Activated effector memory CD4-positive, alpha-beta T cell treated with anti-CD3 and anti-CD28 coated beads, Interleukin-2, amount 50 U/mL, for 16 hours (primary cell): ENCODE results near the gene POLE.
"Not testable (repeated sequence)": the region's sequence is repeated elsewhere in the genome, so short reads cannot be mapped to it uniquely, and the experiment has no call there.

ENCODE experiments used
- DNase-seq: peaks from one replicate; pipeline ENCODE4 v3.0.0-alpha.2; 2020

POLE gene

GRCh38 chr12:132608231-132609171 is 78.6 kb downstream of the POLE start:
- no peak for DNase-seq

DNA sequence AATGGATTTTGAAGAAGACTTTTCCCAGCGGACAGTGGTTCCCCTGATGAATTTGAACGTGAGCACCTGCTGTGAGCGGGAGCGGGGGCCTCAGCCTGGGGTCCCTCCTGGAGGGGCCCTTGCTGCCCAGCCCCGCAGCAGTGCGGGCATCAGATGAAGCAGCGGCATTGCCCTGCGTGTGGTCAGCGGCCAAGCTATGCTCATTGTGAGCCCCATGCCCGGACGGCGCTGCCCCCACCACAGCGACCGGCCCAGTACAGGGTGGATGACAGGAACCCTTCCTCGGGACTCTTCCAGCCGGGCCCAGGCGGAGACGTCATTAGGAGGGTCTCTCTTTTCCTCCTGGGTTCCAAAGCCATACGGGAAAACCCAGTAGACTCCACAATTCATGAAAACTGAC is 80.2 kb downstream of the POLE start:
- no peak for DNase-seq

DNA sequence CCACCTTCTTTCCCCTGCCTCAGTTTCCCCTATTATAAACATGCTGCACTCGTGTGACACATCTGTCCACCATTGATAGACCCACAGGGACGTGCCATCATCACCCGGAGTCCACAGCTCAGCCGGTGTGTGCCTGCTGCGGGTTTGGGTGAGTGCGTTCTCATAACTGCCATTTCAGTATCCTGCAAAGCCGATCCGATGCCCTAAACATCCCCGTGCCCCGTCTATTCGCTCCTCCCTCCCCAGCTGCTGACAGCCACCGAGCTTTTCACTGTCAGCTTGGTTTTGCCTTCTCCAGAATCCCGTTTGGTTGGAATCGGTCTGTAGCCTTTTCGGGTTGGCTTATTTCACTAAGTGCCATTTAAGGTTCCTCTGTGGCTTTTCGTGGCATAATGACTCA is 80.7 kb downstream of the POLE start:
- DNase-seq: no peak

- no peak for DNase-seq
Observed at GRCh38 chr12:132605892-132606291, 81.2 kb downstream of the POLE start.

DNA sequence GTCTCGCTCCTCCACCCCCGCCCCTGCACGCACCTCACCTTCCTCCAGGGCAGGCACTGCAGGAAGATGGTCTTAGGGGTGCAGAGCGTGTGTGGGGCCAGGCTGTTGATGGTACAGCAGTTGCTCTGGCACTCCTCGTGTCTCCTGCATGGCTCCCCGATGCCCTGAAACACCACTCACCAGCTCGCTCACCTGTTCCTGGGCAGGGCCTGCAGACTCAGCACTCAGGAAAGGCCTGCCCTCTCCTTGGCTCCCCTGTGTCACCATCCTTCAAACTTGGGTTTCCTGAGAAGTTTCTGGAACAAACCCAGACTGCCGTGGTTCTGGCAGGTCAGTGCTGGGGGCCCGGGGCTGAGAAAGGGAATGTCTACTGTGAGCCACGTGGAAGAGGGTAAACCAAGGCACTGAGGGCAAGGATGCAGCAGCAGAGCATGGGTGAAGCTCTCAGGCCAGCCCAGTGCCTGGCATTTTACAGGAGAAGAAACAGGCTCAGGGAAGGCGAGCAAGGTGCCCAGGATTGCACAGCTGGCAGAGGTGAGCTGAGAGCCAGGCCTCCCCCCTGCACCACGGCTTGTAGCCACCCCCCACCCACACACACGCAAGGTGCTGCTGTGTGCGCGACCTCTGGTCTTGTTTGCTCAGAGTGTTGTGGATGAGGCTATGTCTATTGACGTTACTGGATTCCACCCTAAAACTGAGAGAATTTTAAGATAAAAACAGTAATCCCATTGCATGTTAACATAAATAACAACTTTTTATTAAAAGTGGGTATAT is 82.3 kb downstream of the POLE start:
- DNase-seq: no peak

GRCh38 chr12:132604151-132604618 is 83.0 kb downstream of the POLE start:
- DNase-seq: no peak

DNA sequence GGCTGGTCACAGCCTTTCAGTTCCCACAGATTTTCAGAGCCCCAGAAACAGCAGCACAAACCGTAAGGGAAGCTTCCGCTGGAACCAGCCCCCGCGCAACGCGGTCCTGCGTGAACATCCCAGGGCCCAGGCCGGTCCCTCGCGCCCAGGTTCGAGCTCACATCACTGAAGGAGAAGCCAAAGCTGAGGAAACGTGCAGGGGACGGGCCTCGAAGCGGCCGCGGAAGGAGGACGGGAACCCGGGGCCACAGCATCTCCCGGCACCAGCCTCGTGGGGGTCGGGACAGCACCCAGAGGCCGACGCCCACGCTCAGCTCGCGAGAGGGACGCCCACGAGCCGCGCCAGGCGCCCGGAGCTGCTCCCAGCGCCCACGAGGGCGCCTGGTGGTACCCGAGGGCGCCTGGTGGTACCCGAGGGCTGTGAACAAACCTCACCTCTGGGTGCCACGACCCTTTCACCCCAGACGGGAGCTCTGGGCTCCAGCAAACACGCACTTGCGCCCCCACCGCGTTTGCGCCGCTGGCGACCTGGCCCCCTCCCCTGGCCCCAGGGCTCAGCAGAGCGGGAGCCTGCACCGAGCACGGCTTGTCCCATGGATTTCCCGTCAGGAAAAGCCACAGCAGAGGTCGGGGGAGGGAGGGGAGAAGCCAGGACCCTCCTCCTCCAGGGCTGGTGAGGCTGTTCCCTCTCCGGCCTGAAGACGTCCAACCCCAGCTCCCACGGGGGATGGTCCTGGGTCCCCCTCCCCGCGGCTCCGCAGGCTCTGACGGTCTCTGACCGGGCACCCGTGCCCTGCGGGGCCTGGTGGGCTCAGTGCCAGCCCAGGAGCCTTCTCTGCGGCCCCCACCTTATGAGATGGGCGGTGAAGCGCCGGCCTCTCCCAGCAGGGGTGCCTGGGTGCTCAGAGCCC is 83.6 kb downstream of the POLE start:
- no peak for DNase-seq

DNA sequence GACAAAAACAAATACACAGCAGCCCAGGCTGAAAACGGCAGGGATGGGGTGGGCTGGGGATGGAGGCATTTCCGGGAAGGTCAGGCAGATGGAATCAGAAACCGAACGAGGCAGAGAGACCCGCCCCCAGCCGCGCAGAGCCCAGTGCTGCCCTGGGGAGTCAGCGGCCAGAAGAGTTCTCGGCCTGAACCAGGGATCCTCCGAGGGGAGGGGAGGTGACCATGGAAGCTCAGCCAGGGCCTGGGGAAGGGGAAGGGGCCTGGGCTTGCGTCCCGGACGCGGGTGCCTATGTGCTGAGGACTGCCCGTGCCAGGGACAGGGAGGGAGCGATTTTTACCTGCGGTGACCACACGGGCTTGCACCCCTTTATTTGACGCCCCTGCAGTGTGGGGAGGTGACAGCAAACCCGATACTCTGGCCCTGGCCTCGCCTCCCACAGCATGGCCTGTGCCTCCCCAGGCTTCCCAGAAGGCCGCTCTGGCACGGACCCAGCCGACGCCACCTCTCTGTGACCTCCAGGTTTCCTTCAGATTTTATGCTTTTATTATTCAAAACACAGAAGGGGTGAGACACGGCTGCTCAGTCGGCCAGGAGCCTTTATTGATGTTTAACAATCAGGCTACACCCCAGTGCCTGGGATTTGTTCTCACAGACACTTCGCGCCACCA is 84.4 kb downstream of the POLE start:
- no peak for DNase-seq

DNA sequence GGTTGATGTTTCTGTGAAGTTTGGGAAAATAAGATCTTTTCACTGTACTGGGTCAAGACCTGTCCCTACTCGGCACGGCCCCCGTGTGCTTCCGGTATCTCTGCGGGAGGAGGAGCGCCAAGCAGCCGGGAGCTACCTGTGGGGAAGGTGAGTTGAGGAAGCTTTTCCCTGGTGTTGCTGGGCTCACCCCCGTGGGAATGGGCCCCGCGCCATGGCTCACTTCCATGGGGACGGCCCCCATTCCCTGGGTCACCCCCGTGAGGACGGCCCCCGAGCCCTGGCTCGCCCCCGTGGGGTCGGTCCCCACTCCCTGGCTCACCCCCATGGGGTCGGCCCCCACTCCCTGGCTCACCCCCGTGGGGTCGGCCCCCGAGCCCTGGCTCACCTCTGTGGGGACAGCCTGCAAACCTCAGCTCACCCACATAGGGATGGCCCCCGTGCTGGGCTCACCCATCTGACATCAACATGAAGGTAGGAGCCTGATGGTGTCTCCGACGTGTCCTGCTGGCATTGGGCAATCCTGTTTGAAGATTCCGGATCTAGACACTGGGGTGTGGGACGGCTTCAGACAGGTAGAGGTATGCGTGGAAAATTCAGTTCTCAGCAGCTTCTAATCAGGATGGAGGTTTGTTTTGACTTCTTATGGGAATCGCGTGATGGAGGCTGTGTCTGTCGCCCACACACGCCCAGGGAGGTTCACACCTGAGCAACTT is 85.8 kb downstream of the POLE start:
- no peak for DNase-seq

DNA sequence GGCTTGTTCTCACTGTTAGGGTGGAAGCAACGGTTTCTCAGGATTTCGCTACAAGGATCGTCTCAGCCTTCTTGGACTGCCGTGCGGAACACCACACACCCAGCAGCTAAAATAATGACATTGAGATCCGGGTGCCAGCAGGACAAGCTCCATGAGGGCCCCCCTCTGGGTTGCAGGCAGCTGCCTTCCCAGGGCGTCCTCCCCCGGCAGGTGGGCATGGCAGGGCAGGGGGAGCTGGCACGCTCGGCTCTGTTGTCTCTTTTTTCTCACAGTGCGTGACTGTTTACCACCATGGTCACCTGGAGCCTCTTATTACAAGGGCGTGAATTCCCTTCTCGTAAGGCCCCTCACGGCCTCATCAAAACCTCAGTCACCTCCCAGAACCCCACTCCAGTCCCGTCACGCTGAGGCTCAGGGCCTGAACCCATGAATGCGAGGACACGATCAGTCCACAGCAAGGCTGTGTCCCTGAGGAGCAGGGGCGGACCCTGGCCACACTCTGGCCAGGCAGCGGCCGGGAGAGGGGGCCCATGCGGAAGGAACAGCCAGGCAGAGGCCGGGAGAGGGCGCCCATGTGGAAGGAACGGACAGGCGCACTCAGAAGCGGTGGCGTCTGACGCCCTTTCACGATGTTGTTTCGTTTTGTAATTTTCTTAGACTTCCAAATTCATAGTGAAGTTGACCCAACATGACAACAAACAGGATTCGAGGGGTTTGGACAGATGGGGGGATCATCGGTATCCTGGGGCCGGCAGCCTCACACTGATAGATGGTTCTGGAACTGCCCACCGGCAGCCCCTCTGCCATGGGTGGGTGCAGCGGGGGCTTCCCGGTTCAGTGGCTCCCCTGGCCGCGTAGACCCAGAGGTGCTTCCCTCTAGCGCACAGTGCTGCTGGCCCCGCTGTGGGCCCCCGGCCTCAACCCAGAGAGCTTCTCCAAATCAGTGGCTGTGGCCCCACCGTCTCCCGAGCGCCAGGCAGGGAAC is 86.8 kb downstream of the POLE start:
- DNase-seq: no peak

GRCh38 chr12:132599502-132599901 is 87.6 kb downstream of the POLE start:
- DNase-seq: not testable (repeated sequence)

- no peak for DNase-seq
Observed at GRCh38 chr12:132597333-132598316, 89.5 kb downstream of the POLE start.

DNA sequence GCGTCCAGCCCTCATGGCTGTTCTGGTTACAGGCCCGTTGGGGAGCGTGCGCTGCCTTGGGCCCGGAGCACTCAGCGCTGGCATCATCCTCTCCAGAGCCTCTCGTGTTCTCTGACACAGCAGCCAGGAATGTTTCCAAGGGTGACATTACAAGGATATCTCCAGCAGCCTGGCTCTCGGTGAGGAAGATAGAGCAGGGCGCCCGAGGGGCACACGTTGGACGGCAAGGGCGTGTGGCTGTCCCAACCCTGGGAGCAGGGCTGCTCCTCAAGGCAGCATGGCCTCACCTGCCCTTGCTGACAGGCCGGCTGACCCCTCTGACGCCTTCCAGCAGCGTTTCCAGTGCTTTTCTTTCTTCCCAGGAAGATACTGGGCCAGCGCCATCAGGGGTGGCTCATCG is 91.1 kb downstream of the POLE start:
- DNase-seq: no peak

GRCh38 chr12:132595183-132595582 is 92.0 kb downstream of the POLE start:
- no peak for DNase-seq

- DNase-seq: no peak
Observed at GRCh38 chr12:132593938-132594358, 93.2 kb downstream of the POLE start.

GRCh38 chr12:132593521-132593920 is 93.6 kb downstream of the POLE start:
- no peak for DNase-seq

DNA sequence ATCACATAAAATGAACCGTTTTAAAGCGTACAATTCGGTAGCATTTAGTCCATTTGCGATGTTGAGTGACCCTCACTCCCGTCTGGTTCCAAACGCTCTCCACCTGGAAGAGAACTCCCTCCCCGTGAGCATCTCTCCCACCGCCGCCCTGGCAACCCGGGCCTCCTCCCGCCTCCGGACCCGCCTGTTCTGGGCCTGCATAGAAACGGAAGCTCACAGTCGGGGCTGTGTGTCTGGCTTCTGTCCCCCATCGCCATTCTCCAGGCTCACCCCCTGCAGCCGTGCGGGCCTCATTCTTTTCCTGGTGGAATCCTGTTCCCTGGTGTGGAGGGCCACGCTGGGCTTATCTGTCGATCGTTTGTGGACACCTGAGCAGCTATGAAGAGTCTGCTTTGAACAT is 94.1 kb downstream of the POLE start:
- DNase-seq: no peak

DNA sequence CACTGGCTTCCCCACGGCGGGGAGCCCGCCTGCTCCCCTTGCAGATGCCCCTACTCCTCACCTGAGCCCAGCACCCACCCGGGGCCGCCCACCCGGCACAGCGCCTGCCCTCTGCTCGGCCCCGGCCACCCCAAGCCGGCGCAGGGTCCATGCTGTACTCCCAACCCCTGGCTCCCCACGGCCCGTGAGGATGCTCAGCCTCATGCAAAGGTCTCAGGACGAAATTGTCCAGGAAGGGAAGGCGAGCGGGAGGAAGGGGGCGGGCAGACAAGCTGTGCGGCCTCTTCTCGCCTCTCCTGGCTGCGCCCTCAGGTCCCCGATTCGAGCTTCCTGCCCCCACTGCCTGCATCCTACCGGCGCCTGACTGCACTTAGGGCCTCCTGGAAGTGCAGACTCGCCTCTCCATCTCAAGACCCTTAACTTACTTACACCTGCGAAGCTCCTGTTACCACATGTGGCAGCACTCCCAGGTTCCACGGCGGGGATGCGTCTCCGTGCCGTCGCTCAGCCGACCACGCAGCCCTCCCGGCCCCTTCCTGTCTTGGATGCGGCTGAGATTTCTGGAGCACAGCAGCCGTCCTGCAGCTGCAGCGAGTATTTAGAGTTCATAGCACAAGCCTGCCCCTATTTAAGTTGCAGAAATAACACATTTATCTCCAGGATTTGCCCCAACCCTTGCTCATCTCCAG is 94.7 kb downstream of the POLE start:
- no peak for DNase-seq
